OCI-LY3 (cell line): ENCODE measurements around the gene UNC13B.

Experiments
- EZH2phosphoT487 ChIP-seq: fragments of 200-600 bp; shearing (Covaris generic); IDR thresholded peaks from 2 replicates; pipeline ENCODE4 v1.6.1; 2018; ENCODE audit warnings: antibody characterized with exemption, mixed run types, low read depth
- TF ChIP-seq, protein P1 (sequence below): fragments of 200-600, 300-600 bp; sonication (generic); IDR thresholded peaks from 2 replicates; pipeline ENCODE4 v1.5.1; 2014; ENCODE audit warnings: antibody characterized with exemption, low read length, low read depth

- TF ChIP-seq, protein P1, sequence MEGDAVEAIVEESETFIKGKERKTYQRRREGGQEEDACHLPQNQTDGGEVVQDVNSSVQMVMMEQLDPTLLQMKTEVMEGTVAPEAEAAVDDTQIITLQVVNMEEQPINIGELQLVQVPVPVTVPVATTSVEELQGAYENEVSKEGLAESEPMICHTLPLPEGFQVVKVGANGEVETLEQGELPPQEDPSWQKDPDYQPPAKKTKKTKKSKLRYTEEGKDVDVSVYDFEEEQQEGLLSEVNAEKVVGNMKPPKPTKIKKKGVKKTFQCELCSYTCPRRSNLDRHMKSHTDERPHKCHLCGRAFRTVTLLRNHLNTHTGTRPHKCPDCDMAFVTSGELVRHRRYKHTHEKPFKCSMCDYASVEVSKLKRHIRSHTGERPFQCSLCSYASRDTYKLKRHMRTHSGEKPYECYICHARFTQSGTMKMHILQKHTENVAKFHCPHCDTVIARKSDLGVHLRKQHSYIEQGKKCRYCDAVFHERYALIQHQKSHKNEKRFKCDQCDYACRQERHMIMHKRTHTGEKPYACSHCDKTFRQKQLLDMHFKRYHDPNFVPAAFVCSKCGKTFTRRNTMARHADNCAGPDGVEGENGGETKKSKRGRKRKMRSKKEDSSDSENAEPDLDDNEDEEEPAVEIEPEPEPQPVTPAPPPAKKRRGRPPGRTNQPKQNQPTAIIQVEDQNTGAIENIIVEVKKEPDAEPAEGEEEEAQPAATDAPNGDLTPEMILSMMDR = no peak
- TF ChIP-seq EZH2phosphoT487 = no peak
Measured at GRCh38 chr9:35226651-35227050, 64.8 kb downstream of the UNC13B start.
